ENCODE results near the gene JAML.

GRCh38 chr11:118259138-118259537 lies 34.3 kb upstream of the JAML start:
- TF ChIP-seq POLR2A (IDR thresholded peaks at IDR 0.05) (no peak), CTCF (IDR thresholded peaks at IDR 0.05) (no peak), POLR2AphosphoS5 (IDR thresholded peaks at IDR 0.05) (no peak), EP300 (IDR thresholded peaks at IDR 0.05; ENCODE audit: low read depth) (no peak)
